ENCODE measurements around the gene STX5.

The STX5 gene

DNA sequence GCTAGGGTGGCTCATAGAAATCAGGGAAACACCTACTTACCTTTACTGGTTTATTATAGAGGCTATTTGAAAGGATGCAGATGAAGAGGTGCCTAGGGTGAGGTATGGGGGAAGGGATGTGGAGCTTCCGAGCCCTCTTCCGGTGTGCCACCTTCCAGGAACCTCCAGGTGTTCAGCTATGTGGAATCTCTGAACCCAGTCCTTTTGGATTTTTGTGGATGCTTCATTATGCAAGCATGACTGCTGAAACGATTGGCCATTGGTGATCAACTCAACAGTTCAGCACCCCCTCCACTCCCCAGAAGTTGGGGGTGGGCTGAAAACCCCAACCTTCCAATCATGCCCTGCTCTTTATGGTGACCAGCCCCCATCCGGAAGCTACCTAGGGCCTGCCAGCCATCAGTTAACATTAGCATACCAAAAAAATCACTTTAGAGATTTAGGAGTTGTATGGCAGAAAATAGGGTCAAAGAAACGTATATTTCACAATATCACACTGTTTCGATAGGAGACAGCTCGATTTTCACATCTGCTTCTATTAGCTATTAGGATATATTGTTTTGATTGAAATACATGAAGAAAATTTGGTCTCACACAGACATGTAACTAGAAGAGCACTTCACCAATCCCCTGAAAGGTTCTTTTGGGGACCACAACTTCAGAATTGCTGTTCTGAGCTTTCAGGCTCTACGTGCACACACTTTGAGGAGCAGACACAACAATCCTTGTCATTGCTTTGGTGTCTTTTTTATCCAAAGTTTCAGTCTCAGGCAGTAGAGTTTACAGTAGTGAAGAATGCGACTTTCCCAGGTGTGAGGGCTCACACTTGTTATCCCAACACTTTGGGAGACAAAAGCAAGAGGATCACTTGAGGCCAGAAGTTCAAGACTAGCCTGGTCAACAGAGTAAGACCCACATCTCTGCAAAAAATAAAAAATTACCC lies 73.7 kb downstream of the STX5 start:
- Histone ChIP-seq H3K36me3 (ENCODE audit: insufficient read depth, low read length) (peaks cover 2% of the 10 kb centered on the region), H3K4me1 (ENCODE audit: insufficient read depth, low read length) (peaks cover 16% of the 10 kb centered on the region), H3K9ac (ENCODE audit: low read length) (no peak overlapping the region), H3K27ac (ENCODE audit: low read depth, low read length) (no peak overlapping the region), H3K4me3 (ENCODE audit: low read depth in 1 of 2, low read length in 2 of 2) (no peak overlapping the region), H3K27me3 (ENCODE audit: control insufficient read depth in 1 of 2, insufficient read depth in 2 of 2, low read length in 2 of 2) (no peaks in the 10 kb centered on the region), H3K9me3 (ENCODE audit: low read length) (no peaks in the 10 kb centered on the region)
